ENCODE results near the gene U2AF1.
"Not testable (repeated sequence)": the region's sequence is repeated elsewhere in the genome, so short reads cannot be mapped to it uniquely, and the experiment has no call there.

Gene U2AF1

GRCh38 chr21:43044547-43044946 is 62.8 kb downstream of the U2AF1 start:
- not testable (repeated sequence) for DNase-seq (ENCODE audit: low read depth); H3K4me3 ChIP-seq (ENCODE audit: low read depth, low read length)

GRCh38 chr21:43043291-43043690 is 64.1 kb downstream of the U2AF1 start:
- DNase-seq (ENCODE audit: low read depth); H3K4me3 ChIP-seq (ENCODE audit: low read depth, low read length): not testable (repeated sequence)

Measured in GM12865 (cell line).